Astrocyte (in vitro differentiated cells and primary cell): Measurements from ENCODE around the gene IGSF23. TPM values are rescaled to one million over a fixed set of nuclear protein-coding genes. Genes with fewer than 3 reads are reported as not detected.
A peak's percentile ranks its signal among the peaks of the same experiment; 100 is the strongest.

Experiments
- DNase-seq: peaks from one replicate; pipeline ENCODE4 v3.0.0-alpha.2; 2010; ENCODE audit warnings: low read depth
- FAIRE-seq: peaks from 2 replicates; lab custom pipeline; 2011; peaks lifted over from hg19 to GRCh38; lab: Jason Lieb, UNC
- H2AFZ ChIP-seq: 2 replicates; pipeline ENCODE4 v1.6.0; 2012; ENCODE audit warnings: low read depth, low read length, inconsistent platforms
- H3K27ac ChIP-seq: 2 replicates; pipeline ENCODE4 v1.5.1; 2011; ENCODE audit warnings: low read depth, low read length, inconsistent platforms
- H3K27me3 ChIP-seq: 2 replicates; pipeline ENCODE4 v1.6.0; 2011; ENCODE audit warnings: low read length, inconsistent platforms; ENCODE audit not compliant: insufficient read depth
- H3K36me3 ChIP-seq: 2 replicates; pipeline ENCODE4 v1.5.1; 2011; ENCODE audit warnings: low read length, inconsistent platforms; ENCODE audit not compliant: insufficient read depth
- H3K4me1 ChIP-seq: 2 replicates; pipeline ENCODE4 v1.5.1; 2011; ENCODE audit warnings: low read length, inconsistent platforms; ENCODE audit not compliant: insufficient read depth
- H3K4me2 ChIP-seq: 2 replicates; pipeline ENCODE4 v1.6.0; 2012; ENCODE audit warnings: low read length, inconsistent platforms
- H3K4me3 ChIP-seq: 2 replicates; pipeline ENCODE4 v1.5.1; 2011; ENCODE audit warnings: low read depth, mild to moderate bottlenecking, low read length, inconsistent platforms; ENCODE audit not compliant: insufficient read depth
- H3K79me2 ChIP-seq: 2 replicates; pipeline ENCODE4 v1.6.0; 2012; ENCODE audit warnings: mild to moderate bottlenecking, low read length, inconsistent platforms; ENCODE audit not compliant: insufficient read depth
- H3K9ac ChIP-seq: 2 replicates; pipeline ENCODE4 v1.6.0; 2012; ENCODE audit warnings: mild to moderate bottlenecking, low read length, inconsistent platforms
- H3K9me3 ChIP-seq: 2 replicates; pipeline ENCODE4 v1.5.1; 2012; ENCODE audit warnings: low read depth, mild to moderate bottlenecking, low read length, inconsistent platforms; ENCODE audit not compliant: insufficient read depth
- H4K20me1 ChIP-seq: 2 replicates; pipeline ENCODE4 v1.6.0; 2012; ENCODE audit warnings: low read length, inconsistent platforms; ENCODE audit not compliant: insufficient read depth
- H3K27ac Mint-ChIP-seq: one replicate; pipeline ENCODE4 v1.8.0; 2021; ENCODE audit warnings: mild to moderate bottlenecking, mixed read lengths; ENCODE audit not compliant: unreplicated experiment
- H3K27me3 Mint-ChIP-seq: one replicate; pipeline ENCODE4 v1.8.0; 2021; ENCODE audit warnings: low read depth, mixed read lengths; ENCODE audit not compliant: unreplicated experiment
- H3K36me3 Mint-ChIP-seq: one replicate; pipeline ENCODE4 v1.8.0; 2021; ENCODE audit warnings: low read depth, mixed read lengths; ENCODE audit not compliant: unreplicated experiment
- H3K4me1 Mint-ChIP-seq: one replicate; pipeline ENCODE4 v1.8.0; 2021; ENCODE audit warnings: low read depth, mixed read lengths; ENCODE audit not compliant: unreplicated experiment
- H3K4me3 Mint-ChIP-seq: one replicate; pipeline ENCODE4 v1.8.0; 2021; ENCODE audit warnings: mild to moderate bottlenecking, moderate library complexity, mixed read lengths; ENCODE audit not compliant: unreplicated experiment
- H3K9me3 Mint-ChIP-seq: one replicate; pipeline ENCODE4 v1.8.0; 2021; ENCODE audit warnings: mild to moderate bottlenecking, mixed read lengths; ENCODE audit not compliant: unreplicated experiment
- CTCF ChIP-seq: IDR thresholded peaks from 2 replicates; pipeline ENCODE4 v1.5.1; 2011; ENCODE audit warnings: low read depth, mild to moderate bottlenecking, inconsistent platforms, low read length, moderate library complexity; ENCODE audit not compliant: insufficient read depth
- EZH2 ChIP-seq: IDR thresholded peaks from 2 replicates; pipeline ENCODE4 v1.6.1; 2012; ENCODE audit warnings: mild to moderate bottlenecking, low read length, inconsistent platforms; ENCODE audit not compliant: insufficient read depth
- total RNA-seq: library from RNA; stranded (reverse); gene quantifications from 2 replicates; pipeline ENCODE4 v1.2.1, GENCODE V29; 2021

IGSF23 gene
- total RNA-seq, 1 donor from 2014 or later, result not detected

GRCh38 chr19:44641501-44642265 is 28.3 kb downstream of the IGSF23 start:
- no peak for FAIRE-seq
- H3K27ac ChIP-seq, result no peak overlapping the region
- DNase-seq, result no peak
- Mint-ChIP-seq H3K27me3 (peaks cover 5% of the 10 kb centered on the region), H3K4me1 (peaks cover 2% of the 10 kb centered on the region), H3K36me3 (peaks cover 2% of the 10 kb centered on the region), H3K4me3 (peak overlapping the region; percentile 29), H3K9me3 (peaks cover 1% of the 10 kb centered on the region), H3K27ac (no peak overlapping the region)
- H3K9me3 ChIP-seq, result no peaks in the 10 kb centered on the region
- no peak overlapping the region for H2AFZ ChIP-seq
- H3K36me3 ChIP-seq, result peaks cover 2% of the 10 kb centered on the region
- H4K20me1 ChIP-seq, result peaks cover 19% of the 10 kb centered on the region
- peaks cover 28% of the 10 kb centered on the region for H3K79me2 ChIP-seq
- H3K4me1 ChIP-seq, result peaks cover 7% of the 10 kb centered on the region
- H3K4me2 ChIP-seq, result no peak overlapping the region
- TF ChIP-seq CTCF (no peak), EZH2 (no peak)
- H3K9ac ChIP-seq, result no peak overlapping the region
- no peaks in the 10 kb centered on the region for H3K27me3 ChIP-seq
- no peak overlapping the region for H3K4me3 ChIP-seq

- Histone ChIP-seq H3K27me3 (no peaks in the 10 kb centered on the region), H3K4me1 (peaks cover 11% of the 10 kb centered on the region), H3K4me2 (no peak overlapping the region), H3K4me3 (no peak overlapping the region), H3K9ac (no peak overlapping the region), H3K36me3 (peaks cover 5% of the 10 kb centered on the region), H3K27ac (no peak overlapping the region), H3K9me3 (no peaks in the 10 kb centered on the region), H4K20me1 (peaks cover 26% of the 10 kb centered on the region), H2AFZ (no peak overlapping the region), H3K79me2 (peaks cover 35% of the 10 kb centered on the region)
- H3K4me1 Mint-ChIP-seq, result peaks cover 3% of the 10 kb centered on the region
- no peak for TF ChIP-seq CTCF
- TF ChIP-seq EZH2, result no peak
- DNase-seq (no peak), FAIRE-seq (no peak)
- no peak overlapping the region for H3K4me3 Mint-ChIP-seq
- H3K36me3 Mint-ChIP-seq, result peaks cover 2% of the 10 kb centered on the region
- H3K27ac Mint-ChIP-seq, result no peak overlapping the region
- peaks cover 5% of the 10 kb centered on the region for H3K27me3 Mint-ChIP-seq
- peaks cover 1% of the 10 kb centered on the region for H3K9me3 Mint-ChIP-seq
These were observed 29.0 kb downstream of the IGSF23 start for GRCh38 chr19:44642377-44642776.
